IgD-negative memory B cell (primary cell): ENCODE data around the gene VMO1. TPM values are rescaled to one million over a fixed set of nuclear protein-coding genes. Genes with fewer than 3 reads are reported as not detected.

ENCODE experiments used
- H3K27ac Mint-ChIP-seq, 3 donors: one replicate each; pipeline ENCODE4 v1.8.0; 2020 to 2022; ENCODE audit warnings: mild to moderate bottlenecking in 3 of 3, mixed read lengths in 3 of 3, moderate library complexity in 1 of 3
- H3K27me3 Mint-ChIP-seq: one replicate; pipeline ENCODE4 v1.8.0; 2021; ENCODE audit warnings: mixed read lengths
- H3K36me3 Mint-ChIP-seq: one replicate; pipeline ENCODE4 v1.8.0; 2020; ENCODE audit warnings: mild to moderate bottlenecking, mixed read lengths
- H3K4me1 Mint-ChIP-seq, 3 donors: one replicate each; pipeline ENCODE4 v1.8.0; 2020 to 2022; ENCODE audit warnings: mixed read lengths in 3 of 3, mild to moderate bottlenecking in 1 of 3
- H3K4me3 Mint-ChIP-seq, 4 donors: one replicate each; pipeline ENCODE4 v1.8.0; 2020 to 2022; ENCODE audit warnings: mild to moderate bottlenecking in 4 of 4, mixed read lengths in 4 of 4, moderate library complexity in 3 of 4
- H3K9me3 Mint-ChIP-seq, 3 donors: one replicate each; pipeline ENCODE4 v1.8.0; 2020 to 2021; ENCODE audit warnings: mixed read lengths in 3 of 3, mild to moderate bottlenecking in 1 of 3
- polyA plus RNA-seq: library from polyadenylated mRNA; unstranded; fragments of 300-500 nt; fragmentation: Illumina TruSeq; gene quantifications from one replicate; pipeline ENCODE4 v1.2.3, GENCODE V29; 2021

Gene VMO1
- polyA plus RNA-seq, 1 donor from 2014 or later: not detected

DNA sequence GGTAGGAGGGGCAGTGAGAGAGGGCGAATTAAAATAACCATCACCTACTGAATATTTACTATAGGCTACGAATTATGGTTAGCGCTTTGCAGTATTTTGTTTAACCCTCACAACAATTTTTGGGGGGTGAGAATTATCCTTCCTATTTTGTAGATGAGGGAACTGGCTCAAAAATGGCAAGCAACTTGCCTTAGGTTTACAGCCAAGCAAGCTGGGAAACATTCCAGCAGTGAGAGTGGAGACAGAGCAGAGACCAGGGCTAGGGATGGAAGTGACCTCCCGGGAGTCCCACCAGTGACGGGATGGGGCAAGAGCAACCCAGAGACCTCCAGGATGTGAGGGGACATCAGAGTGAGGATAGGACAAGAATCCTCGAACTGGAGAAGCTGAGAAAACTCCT, 352 bp upstream of the VMO1 start:
- Mint-ChIP-seq H3K27me3 (peaks cover 45% of the 10 kb centered on the region), H3K9me3 (no peaks in the 10 kb centered on the region), H3K4me3 (peak overlapping the region in 2 of 4 donors; percentile 7 to 65), H3K27ac (peak overlapping the region in 1 of 3 donors; percentile 62), H3K36me3 (no peaks in the 10 kb centered on the region), H3K4me1 (peaks cover 9 to 15% (median 15%) of the 10 kb centered on the region in 3 donors)

DNA sequence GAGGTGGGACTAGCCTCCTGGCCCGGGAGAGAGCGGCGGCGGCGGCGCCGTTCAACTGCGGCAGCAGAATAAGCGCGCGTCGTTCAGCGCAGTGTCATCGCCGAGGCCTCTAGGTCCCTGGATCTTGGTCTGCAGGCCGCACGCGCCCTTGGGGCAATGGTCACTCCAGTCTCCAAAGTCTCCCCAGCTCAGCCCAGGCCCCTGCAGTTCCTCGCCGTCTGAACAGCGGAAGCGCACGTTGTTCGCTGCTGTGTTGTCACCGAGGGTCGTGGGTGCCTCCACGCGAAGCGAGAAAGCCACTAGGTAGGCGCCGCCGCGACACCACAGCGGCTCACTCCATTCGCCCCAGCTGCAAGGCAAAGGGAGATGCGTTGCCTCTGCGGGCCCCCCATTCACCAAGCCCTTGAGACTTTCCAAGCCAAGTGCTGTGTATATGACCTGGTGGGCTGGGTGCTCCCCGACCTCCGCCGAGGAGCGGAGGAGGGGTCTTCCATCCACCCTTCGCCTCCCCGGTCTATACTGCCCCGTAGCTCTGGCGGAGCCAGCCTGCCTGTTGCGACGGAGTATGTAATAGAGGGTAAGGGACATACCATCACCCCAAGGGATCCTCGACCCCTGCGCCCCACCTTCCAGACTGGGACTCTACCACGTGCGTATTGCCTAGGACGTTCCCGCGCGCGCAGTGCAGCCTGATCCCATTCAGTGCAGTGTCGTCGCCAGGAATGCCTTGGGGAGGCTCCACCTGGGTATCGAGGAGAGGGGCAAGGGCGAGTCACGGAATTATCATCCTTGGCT, 656 bp downstream of the VMO1 start:
- Mint-ChIP-seq H3K36me3 (no peaks in the 10 kb centered on the region), H3K27ac (no peak overlapping the region), H3K4me1 (peaks cover 6 to 13% (median 11%) of the 10 kb centered on the region in 3 donors), H3K4me3 (peak overlapping the region in 2 of 4 donors; percentile 65), H3K9me3 (no peaks in the 10 kb centered on the region), H3K27me3 (peaks cover 48% of the 10 kb centered on the region)

DNA sequence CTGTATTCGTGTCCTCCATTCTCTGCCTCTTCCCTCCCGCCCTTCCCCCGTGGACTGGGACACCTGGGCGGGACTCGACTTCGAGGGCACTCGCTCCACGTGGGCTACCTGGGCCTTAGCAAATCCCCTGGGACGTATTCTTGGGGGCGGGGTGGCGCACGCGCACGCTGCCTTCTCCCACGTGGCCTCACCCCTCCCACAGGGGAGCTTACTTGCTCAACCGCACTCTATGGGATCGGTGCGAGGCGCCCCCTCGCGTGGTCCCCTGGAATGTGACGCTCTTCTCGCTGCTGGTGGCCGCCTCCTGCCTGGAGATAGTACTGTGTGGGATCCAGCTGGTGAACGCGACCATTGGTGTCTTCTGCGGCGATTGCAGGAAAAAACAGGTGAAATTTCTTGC, 3.5 kb downstream of the VMO1 start:
- H3K4me3 Mint-ChIP-seq: no peak overlapping the region
- H3K27me3 Mint-ChIP-seq: peaks cover 47% of the 10 kb centered on the region
- no peaks in the 10 kb centered on the region for H3K36me3 Mint-ChIP-seq
- peaks cover 4 to 6% (median 5%) of the 10 kb centered on the region in 3 donors for H3K4me1 Mint-ChIP-seq
- H3K9me3 Mint-ChIP-seq: no peaks in the 10 kb centered on the region
- peak overlapping the region in 1 of 3 donors; percentile 59 for H3K27ac Mint-ChIP-seq

DNA sequence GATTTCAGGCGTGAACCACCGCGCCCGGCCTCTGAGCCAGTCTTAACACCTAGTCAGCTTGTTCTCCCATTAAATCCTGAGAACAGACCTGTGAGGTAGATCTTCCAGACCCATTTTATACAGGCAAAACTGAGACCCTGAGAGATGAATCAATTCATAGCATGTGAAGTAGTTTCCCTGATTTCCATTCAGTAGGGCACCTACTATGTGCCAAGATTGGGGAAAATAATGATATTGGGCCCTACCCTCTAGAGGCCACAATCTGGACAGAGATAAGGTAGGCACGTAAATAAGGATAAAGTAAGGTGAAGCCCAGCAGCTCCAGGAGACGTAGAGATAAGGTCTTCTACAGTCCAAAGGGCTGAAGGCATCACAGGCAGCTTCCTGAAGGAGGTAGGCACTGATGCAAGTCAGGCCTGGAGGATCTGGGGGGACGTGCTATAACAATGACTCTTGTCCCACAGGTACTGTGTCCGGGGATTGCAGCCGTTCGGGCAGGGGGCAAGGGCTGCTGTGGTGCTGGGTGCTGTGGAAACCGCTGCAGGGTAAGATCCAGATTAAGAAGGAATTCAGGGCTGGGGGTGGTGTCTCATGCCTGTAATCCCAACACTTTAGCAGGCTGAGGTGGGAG, 5.7 kb downstream of the VMO1 start:
- Mint-ChIP-seq H3K27me3 (peaks cover 26% of the 10 kb centered on the region), H3K9me3 (no peaks in the 10 kb centered on the region), H3K27ac (no peak overlapping the region), H3K4me1 (peaks cover 0 to 1% (median 0%) of the 10 kb centered on the region in 3 donors), H3K36me3 (no peaks in the 10 kb centered on the region), H3K4me3 (no peak overlapping the region)

DNA sequence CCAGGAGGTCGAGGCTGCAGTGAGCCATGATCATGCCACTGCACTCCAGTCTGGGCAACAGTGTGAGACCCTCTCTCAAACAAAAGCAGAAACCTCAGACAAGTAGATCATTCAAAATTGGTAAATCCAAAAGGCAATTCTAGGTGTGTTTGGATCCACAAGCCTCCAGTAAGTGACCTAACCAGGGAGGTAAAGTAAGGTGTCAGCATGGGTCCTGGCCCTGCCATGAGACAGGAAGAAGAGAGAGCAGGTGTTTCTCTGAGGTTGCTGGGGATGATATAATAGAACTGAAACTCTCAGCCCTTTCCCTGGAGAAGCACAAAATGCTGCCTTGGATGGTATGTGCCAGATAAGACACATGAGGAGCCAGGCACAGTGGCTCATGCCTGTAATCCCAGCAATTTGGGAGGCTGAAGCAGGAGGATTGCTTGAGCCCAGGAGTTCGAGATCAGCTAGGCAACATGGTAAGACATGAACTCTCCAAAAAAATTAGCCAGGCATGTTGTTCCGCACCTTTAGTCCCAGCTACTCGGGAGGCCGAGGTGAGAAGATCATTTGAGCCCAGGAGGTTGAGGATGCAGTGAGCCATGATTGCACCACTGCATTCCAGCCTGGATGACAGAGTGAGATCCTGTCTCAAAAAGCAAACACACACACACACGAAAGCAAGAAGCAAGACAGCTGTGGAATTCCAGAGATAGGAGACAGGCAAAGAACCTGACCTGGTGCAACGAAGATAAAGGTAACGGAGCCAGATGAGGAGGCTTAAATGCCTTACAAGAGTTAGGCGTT, 8.0 kb downstream of the VMO1 start:
- Mint-ChIP-seq H3K36me3 (no peaks in the 10 kb centered on the region), H3K4me3 (no peak overlapping the region), H3K9me3 (no peaks in the 10 kb centered on the region), H3K27ac (no peak overlapping the region), H3K27me3 (peaks cover 19% of the 10 kb centered on the region), H3K4me1 (peaks cover 0 to 7% (median 7%) of the 10 kb centered on the region in 3 donors)

DNA sequence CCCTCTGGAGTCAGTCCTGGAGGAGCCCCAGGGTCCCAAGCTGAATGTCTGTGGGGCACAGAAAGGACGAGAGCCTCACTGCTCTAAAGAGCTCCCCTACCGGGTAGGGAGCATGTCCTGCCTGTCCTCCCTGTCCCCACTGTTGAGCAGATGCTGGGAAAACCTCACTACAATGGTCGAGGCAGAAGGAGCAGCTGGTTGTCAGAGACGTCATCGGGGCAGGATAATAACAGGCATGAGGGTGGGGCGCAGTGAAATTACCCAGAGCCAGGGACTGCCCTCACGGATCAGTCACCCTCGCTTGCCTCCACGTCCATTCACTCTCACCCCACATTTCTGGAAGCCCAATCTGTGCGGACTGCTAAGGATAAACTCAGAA, 13.9 kb downstream of the VMO1 start:
- H3K4me3 Mint-ChIP-seq: no peak overlapping the region
- peaks cover 0 to 9% (median 7%) of the 10 kb centered on the region in 3 donors for H3K4me1 Mint-ChIP-seq
- H3K9me3 Mint-ChIP-seq: no peaks in the 10 kb centered on the region
- no peaks in the 10 kb centered on the region for H3K36me3 Mint-ChIP-seq
- peak overlapping the region in 1 of 3 donors; percentile 50 for H3K27ac Mint-ChIP-seq
- H3K27me3 Mint-ChIP-seq: peaks cover 4% of the 10 kb centered on the region

DNA sequence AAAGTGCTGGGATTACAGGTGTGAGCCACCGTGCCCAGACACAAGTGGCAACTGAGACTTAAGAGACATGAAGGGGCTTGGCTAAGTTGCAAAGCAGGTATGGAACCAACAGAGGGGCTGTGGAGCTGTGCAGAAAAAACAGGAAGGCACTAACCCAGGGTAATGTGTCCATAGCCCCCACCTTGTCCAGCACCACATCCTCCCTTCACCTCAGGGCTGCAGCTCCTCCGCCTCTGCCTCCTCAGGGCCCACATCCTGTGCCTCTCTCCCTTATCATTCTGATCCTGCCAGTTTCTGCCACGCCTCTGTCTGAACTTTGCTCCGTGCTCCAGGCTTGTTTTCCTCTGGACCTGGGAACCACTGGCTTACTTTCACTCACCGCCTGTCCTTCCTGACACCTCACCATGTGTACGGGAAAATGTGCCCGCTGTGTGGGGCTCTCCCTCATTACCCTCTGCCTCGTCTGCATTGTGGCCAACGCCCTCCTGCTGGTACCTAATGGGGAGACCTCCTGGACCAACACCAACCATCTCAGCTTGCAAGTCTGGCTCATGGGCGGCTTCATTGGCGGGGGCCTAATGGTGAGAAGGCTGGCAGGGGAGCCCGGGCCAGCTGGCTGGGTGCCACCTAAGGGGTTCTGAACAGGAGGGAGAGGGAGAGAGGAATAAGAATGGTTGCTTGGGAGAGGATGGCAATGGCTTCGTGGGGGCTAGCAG, 14.5 kb downstream of the VMO1 start, which contains the start of gene TM4SF5:
TSS of gene TM4SF5 (plus strand) at position 368 of the 716 bp plus-strand sequence. CDS start at position 405, 37 bp downstream.
- Mint-ChIP-seq H3K27ac (peak within 1 kb of the TSS in 1 of 3 donors; percentile 50), H3K27me3 (peaks cover 4% of the 10 kb centered on the region), H3K4me1 (peaks cover 0 to 9% (median 7%) of the 10 kb centered on the region in 3 donors), H3K4me3 (no peak within 1 kb of the TSS), H3K36me3 (no peaks in the 10 kb centered on the region), H3K9me3 (no peaks in the 10 kb centered on the region)

DNA sequence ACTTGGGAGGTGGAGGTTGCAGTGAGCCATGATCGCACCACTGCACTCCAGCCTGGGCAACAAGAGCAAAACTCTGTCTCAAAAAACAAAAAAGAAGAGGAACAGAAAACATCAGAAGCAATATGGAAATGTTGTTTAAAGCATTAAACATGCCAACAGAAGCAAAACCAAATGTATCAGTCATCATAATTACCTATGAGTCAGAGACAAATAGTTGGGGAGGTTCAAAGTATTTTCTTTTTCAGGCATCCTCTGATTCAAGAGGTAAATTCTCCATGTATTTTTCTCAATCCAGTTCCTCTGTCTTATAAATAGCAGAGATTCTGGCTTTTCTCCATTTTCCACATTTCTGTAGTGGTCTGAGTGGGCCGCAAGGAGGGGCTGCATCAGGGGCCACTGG, 16.5 kb downstream of the VMO1 start:
- H3K36me3 Mint-ChIP-seq: no peaks in the 10 kb centered on the region
- peaks cover 1 to 7% (median 6%) of the 10 kb centered on the region in 3 donors for H3K4me1 Mint-ChIP-seq
- H3K27ac Mint-ChIP-seq: no peak overlapping the region
- no peak overlapping the region for H3K4me3 Mint-ChIP-seq
- no peaks in the 10 kb centered on the region for H3K9me3 Mint-ChIP-seq
- H3K27me3 Mint-ChIP-seq: peaks cover 4% of the 10 kb centered on the region

DNA sequence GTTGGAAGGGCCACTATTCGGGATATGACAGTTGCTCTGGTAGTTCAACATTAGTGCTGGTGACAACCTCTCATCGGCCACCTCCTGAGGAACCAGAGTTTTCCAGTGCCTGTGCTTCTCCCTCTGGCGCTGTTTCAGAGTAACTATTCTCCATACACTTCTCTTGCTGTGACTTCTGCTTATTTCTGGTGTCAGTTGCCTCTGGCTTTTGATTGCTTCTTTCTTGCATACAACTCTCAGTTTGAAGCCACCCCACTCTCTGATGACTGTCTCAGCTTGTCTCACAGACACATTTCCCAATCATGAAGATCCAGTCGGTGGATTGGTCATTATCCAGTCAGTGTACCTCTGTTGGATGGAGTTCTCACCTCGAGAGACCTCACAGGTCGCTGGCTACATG, 17.9 kb downstream of the VMO1 start:
- Mint-ChIP-seq H3K36me3 (no peaks in the 10 kb centered on the region), H3K4me3 (no peak overlapping the region), H3K27ac (no peak overlapping the region), H3K4me1 (peaks cover 2 to 5% (median 5%) of the 10 kb centered on the region in 3 donors), H3K9me3 (no peaks in the 10 kb centered on the region), H3K27me3 (peaks cover 2% of the 10 kb centered on the region)

DNA sequence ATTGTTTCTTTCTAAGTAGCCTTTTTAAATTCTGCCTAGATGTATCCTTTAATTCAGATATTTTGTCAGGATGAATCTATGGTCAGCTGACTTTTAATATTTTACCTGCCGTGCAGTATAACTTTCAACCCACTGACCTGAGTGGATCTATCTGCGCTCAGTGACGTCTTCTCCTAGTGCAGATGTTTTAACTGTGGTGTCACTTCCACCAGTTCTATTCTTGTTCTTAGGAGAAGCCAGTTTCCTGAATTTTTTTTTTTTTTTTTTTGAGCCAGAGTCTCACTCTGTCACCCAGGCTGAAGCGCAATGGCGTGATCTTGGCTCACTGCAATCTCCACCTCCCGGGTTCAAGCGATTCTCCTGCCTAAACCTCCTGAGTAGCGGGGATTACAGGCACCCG, 19.4 kb downstream of the VMO1 start:
- Mint-ChIP-seq H3K27me3 (peaks cover 2% of the 10 kb centered on the region), H3K27ac (no peak overlapping the region), H3K9me3 (no peaks in the 10 kb centered on the region), H3K36me3 (no peaks in the 10 kb centered on the region), H3K4me1 (peaks cover 2 to 5% (median 5%) of the 10 kb centered on the region in 3 donors), H3K4me3 (no peak overlapping the region)

DNA sequence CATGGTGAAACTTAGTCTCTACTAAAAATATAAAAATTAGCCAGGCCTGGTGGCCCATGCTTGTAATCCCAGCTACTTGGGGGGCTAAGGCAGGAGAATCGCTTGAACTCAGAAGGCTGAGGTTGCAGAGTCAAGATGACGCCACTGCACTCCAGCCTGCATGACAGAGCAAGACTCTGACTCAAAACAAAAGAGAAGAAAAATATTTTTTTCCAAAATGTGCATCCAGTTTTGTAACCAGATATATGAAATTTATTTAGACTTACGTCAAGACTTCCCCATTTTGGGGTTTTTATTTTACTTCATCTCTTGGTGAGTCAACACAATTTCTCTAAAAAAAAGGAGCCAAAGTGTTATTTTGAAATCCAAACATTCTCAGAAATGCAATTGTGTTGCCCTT, 20.0 kb downstream of the VMO1 start:
- H3K9me3 Mint-ChIP-seq: no peaks in the 10 kb centered on the region
- no peak overlapping the region for H3K27ac Mint-ChIP-seq
- no peak overlapping the region for H3K4me3 Mint-ChIP-seq
- peaks cover 3% of the 10 kb centered on the region for H3K27me3 Mint-ChIP-seq
- H3K36me3 Mint-ChIP-seq: no peaks in the 10 kb centered on the region
- H3K4me1 Mint-ChIP-seq: peaks cover 2 to 5% (median 5%) of the 10 kb centered on the region in 3 donors

DNA sequence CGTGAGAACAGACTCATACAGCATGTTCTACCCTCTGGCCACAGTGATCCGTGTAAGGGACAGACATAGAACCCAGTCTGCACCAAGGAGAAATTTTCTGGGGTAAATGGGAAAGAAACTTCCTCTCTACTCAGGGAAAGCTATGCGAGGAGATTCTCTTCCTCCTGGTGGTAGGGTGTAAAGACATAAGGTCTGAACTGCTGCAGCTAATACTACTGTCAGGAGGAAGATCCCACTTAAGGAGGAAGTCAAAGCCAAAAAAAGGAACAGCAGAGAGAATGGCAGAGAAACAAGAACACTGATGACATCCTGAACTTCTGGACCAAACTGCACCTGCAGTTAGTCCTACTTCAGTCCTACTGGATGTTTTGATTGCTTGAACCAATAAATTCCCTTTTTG, 21.6 kb downstream of the VMO1 start:
- H3K9me3 Mint-ChIP-seq: no peaks in the 10 kb centered on the region
- H3K27me3 Mint-ChIP-seq: peaks cover 4% of the 10 kb centered on the region
- no peak overlapping the region for H3K27ac Mint-ChIP-seq
- H3K4me1 Mint-ChIP-seq: peaks cover 2 to 5% (median 3%) of the 10 kb centered on the region in 3 donors
- H3K4me3 Mint-ChIP-seq: no peak overlapping the region
- H3K36me3 Mint-ChIP-seq: no peaks in the 10 kb centered on the region

DNA sequence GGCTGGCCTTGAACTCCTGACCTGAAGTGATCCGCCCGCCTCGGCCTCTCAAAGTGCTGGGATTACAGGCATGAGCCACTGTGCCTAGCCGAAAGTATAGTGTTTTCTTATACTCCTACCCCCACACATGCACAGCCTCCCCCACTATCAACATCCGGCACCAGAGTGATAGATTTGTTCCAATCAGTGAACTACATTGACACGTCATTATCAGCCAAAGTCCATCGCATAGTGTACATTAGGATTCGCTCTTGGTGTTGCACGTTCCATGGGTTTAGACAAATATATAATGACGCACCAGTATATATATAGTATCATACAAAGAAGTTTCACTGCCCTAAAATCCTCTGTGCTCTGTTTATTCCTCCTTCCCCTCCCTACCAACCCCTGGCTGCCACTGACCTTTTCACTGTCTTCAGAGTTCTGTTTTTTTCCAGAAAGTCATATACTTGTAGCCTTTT, 26.4 kb downstream of the VMO1 start:
- peaks cover 9% of the 10 kb centered on the region for H3K27me3 Mint-ChIP-seq
- H3K9me3 Mint-ChIP-seq: no peaks in the 10 kb centered on the region
- peaks cover 2 to 5% (median 3%) of the 10 kb centered on the region in 3 donors for H3K4me1 Mint-ChIP-seq
- no peaks in the 10 kb centered on the region for H3K36me3 Mint-ChIP-seq
- H3K27ac Mint-ChIP-seq: no peak overlapping the region
- no peak overlapping the region for H3K4me3 Mint-ChIP-seq

DNA sequence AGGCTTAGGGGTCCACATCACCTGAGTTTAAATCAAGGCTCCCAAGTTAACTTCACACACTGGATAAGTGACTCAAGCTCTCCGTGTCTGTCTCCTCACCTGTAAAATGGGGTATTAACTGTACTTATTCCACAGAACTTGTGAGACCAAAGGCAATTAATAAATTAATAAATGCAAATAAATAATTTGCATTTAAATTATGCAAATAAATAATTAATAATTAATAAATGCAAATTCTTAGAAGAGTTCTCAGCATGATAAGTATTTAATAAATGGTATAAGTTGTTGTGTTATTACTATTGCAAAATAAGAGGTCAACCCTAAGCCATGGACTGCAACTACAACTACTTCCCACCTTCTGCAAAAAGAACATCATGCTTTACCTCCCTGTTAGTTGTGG, 32.8 kb downstream of the VMO1 start:
- Mint-ChIP-seq H3K9me3 (no peaks in the 10 kb centered on the region), H3K27me3 (peaks cover 23% of the 10 kb centered on the region), H3K27ac (no peak overlapping the region), H3K4me1 (peaks cover 0 to 2% (median 1%) of the 10 kb centered on the region in 3 donors), H3K36me3 (no peaks in the 10 kb centered on the region), H3K4me3 (no peak overlapping the region)
